Smooth muscle cell (in vitro differentiated cells): Measurements from ENCODE around the gene RNPS1. TPM values are rescaled to one million over a fixed set of nuclear protein-coding genes. Genes with fewer than 3 reads are reported as not detected.

Experiments used
- DNase-seq: peaks from one replicate; lab custom pipeline; 2025; ENCODE audit not compliant: unreplicated experiment; lab: John Stamatoyannopoulos, UW
- H2AFZ ChIP-seq: fragments of 200-600 bp; sonication (generic); 2 replicates; pipeline ENCODE4 v1.6.0; 2016; ENCODE audit warnings: antibody characterized with exemption, low read depth, mild to moderate bottlenecking
- H3F3A ChIP-seq: fragments of 200-600 bp; sonication (generic); 2 replicates; pipeline ENCODE4 v1.6.0; 2017; ENCODE audit warnings: antibody characterized with exemption, low read depth
- H3K27ac ChIP-seq: fragments of 200-600 bp; sonication (generic); 2 replicates; pipeline ENCODE4 v1.5.1; 2016; ENCODE audit warnings: low read depth, mild to moderate bottlenecking
- H3K27me3 ChIP-seq: fragments of 200-600 bp; sonication (generic); 2 replicates; pipeline ENCODE4 v1.6.1; 2016; ENCODE audit warnings: low read depth, mild to moderate bottlenecking
- H3K36me3 ChIP-seq: fragments of 200-600 bp; sonication (generic); 2 replicates; pipeline ENCODE4 v1.5.1; 2016; ENCODE audit warnings: low read depth
- H3K4me1 ChIP-seq: fragments of 200-600 bp; sonication (generic); 2 replicates; pipeline ENCODE4 v1.5.1; 2016; ENCODE audit warnings: low read depth
- H3K4me2 ChIP-seq: fragments of 200-600 bp; sonication (generic); 2 replicates; pipeline ENCODE4 v1.6.0; 2016; ENCODE audit warnings: mild to moderate bottlenecking
- H3K4me3 ChIP-seq: fragments of 200-600 bp; sonication (generic); 2 replicates; pipeline ENCODE4 v1.5.1; 2016; ENCODE audit warnings: mild to moderate bottlenecking
- H3K79me2 ChIP-seq: fragments of 200-600 bp; sonication (generic); 2 replicates; pipeline ENCODE4 v1.6.0; 2016; ENCODE audit warnings: low read depth, mild to moderate bottlenecking
- H3K9ac ChIP-seq: fragments of 200-600 bp; sonication (generic); 2 replicates; pipeline ENCODE4 v1.6.0; 2016; ENCODE audit warnings: low read depth
- H3K9me3 ChIP-seq: fragments of 200-600 bp; sonication (generic); replicated peaks from 2 replicates; pipeline ENCODE4 v1.5.1; 2016; ENCODE audit warnings: low read depth
- H4K20me1 ChIP-seq: fragments of 200-600 bp; sonication (generic); 2 replicates; pipeline ENCODE4 v1.6.0; 2016; ENCODE audit warnings: low read depth
- CTCF ChIP-seq: fragments of 200-600 bp; sonication (generic); IDR thresholded peaks from 2 replicates; pipeline ENCODE4 v1.5.1; 2017; ENCODE audit warnings: borderline replicate concordance, mild to moderate bottlenecking, antibody characterized with exemption; ENCODE audit not compliant: insufficient read depth, poor library complexity, severe bottlenecking
- WGBS: methylation state at CpG from one replicate; pipeline ENCODE4 v1.1.7; 2016; ENCODE audit warnings: low lambda C conversion rate; 5-methylcytosine and 5-hydroxymethylcytosine counted together
- polyA plus RNA-seq: library from polyadenylated mRNA; unstranded; fragments of >200 nt; fragmentation: Nextera tagmentation; extraction: Ambion mirVana; gene quantifications from 2 replicates; pipeline ENCODE4 v1.2.1, GENCODE V29; 2016
- total RNA-seq: library from RNA; depleted of rRNA; stranded (reverse); fragments of >200 nt; gene quantifications from 2 replicates; pipeline ENCODE4 v1.2.3, GENCODE V29; 2014

The RNPS1 gene
- total and polyA plus RNA-seq, 2 experiments from 2014 or later: 87.9 to 192 TPM

- TF ChIP-seq CTCF: no peak
- Histone ChIP-seq H3K4me1 (peaks cover 13% of the 10 kb centered on the region), H3K27ac (no peak overlapping the region), H3K79me2 (peaks cover 26% of the 10 kb centered on the region), H3K9me3 (no peaks in the 10 kb centered on the region), H2AFZ (no peak overlapping the region), H3K27me3 (no peaks in the 10 kb centered on the region), H3K4me3 (no peak overlapping the region), H3F3A (no peaks in the 10 kb centered on the region), H4K20me1 (peaks cover 15% of the 10 kb centered on the region), H3K9ac (no peak overlapping the region), H3K36me3 (no peaks in the 10 kb centered on the region), H3K4me2 (no peak overlapping the region)
- WGBS: 97% methylated on average over 17 of the region's 17 CpGs
- no peak for DNase-seq
Observed at GRCh38 chr16:2210009-2210332, 58.0 kb downstream of the RNPS1 start.

GRCh38 chr16:2209258-2210008 is 58.5 kb downstream of the RNPS1 start:
- Histone ChIP-seq H3K36me3 (no peaks in the 10 kb centered on the region), H3K27ac (no peak overlapping the region), H3K4me1 (peaks cover 13% of the 10 kb centered on the region), H3K27me3 (no peaks in the 10 kb centered on the region), H3K9me3 (no peaks in the 10 kb centered on the region), H3F3A (no peaks in the 10 kb centered on the region), H4K20me1 (peaks cover 15% of the 10 kb centered on the region), H2AFZ (no peak overlapping the region), H3K79me2 (peaks cover 26% of the 10 kb centered on the region), H3K4me2 (no peak overlapping the region), H3K9ac (no peak overlapping the region), H3K4me3 (no peak overlapping the region)
- 95% methylated on average over 26 of the region's 29 CpGs for WGBS
- no peak for TF ChIP-seq CTCF
- DNase-seq: no peak

- 95% methylated on average over 9 of the region's 9 CpGs for WGBS
- H3K79me2 ChIP-seq: peaks cover 20% of the 10 kb centered on the region
- H2AFZ ChIP-seq: no peak overlapping the region
- peaks cover 14% of the 10 kb centered on the region for H4K20me1 ChIP-seq
- no peak overlapping the region for H3K4me2 ChIP-seq
- H3K4me3 ChIP-seq: no peak overlapping the region
- H3K27ac ChIP-seq: no peak overlapping the region
- H3K4me1 ChIP-seq: peaks cover 13% of the 10 kb centered on the region
- H3K9me3 ChIP-seq: no peaks in the 10 kb centered on the region
- no peak for DNase-seq
- no peak for TF ChIP-seq CTCF
- no peak overlapping the region for H3K9ac ChIP-seq
- no peaks in the 10 kb centered on the region for H3K36me3 ChIP-seq
- H3F3A ChIP-seq: no peaks in the 10 kb centered on the region
- H3K27me3 ChIP-seq: no peaks in the 10 kb centered on the region
Observed at GRCh38 chr16:2208772-2209171, 59.2 kb downstream of the RNPS1 start.

- Histone ChIP-seq H2AFZ (no peak overlapping the region), H3K9ac (no peak overlapping the region), H3K9me3 (no peaks in the 10 kb centered on the region)
Observed at GRCh38 chr16:2208308-2208707, 59.6 kb downstream of the RNPS1 start.

More at GRCh38 chr16:2208308-2208707, 59.6 kb downstream of the RNPS1 start:
- no peak overlapping the region for H3K4me2 ChIP-seq
- H3K36me3 ChIP-seq: no peaks in the 10 kb centered on the region
- H3K4me1 ChIP-seq: peaks cover 9% of the 10 kb centered on the region
- TF ChIP-seq CTCF: no peak
- H3F3A ChIP-seq: no peaks in the 10 kb centered on the region
- no peak for DNase-seq
- no peak overlapping the region for H3K27ac ChIP-seq
- H3K27me3 ChIP-seq: no peaks in the 10 kb centered on the region
- H3K4me3 ChIP-seq: no peak overlapping the region
- WGBS: 95% methylated on average over 19 of the region's 23 CpGs
- peaks cover 15% of the 10 kb centered on the region for H3K79me2 ChIP-seq
- H4K20me1 ChIP-seq: peaks cover 10% of the 10 kb centered on the region
